HepG2 (cell line): Measurements from ENCODE around the gene TAS2R1. TPM values are rescaled to one million over a fixed set of nuclear protein-coding genes. Genes with fewer than 3 reads are reported as not detected.

ENCODE experiments used
- ATAC-seq: fragments of 200-7000 bp; cut with Tn5 transposase; 3 replicates; pipeline ENCODE4 v1.9.1; 2020; ENCODE audit warnings: mild to moderate bottlenecking, moderate library complexity
- BruUV-seq: library from RNA; stranded (reverse); fragments of 400-500 nt; replicated peaks from 2 replicates; lab custom pipeline; 2021; lab: Mats Ljungman, UMichigan
- CTCF ChIA-PET: fragments of 300-600 bp; formaldehyde crosslinking; extraction: SDS; loops from one replicate; lab custom pipeline; 2021; ENCODE audit warnings: low total read pairs, inconsistent platforms, low intra/inter-chr PET ratio; lab: Yijun Ruan, JAX
- POLR2A ChIA-PET: fragments of 350-600 bp; sonication (Branson Sonifier 250); formaldehyde crosslinking; loops from one replicate; lab custom pipeline; 2020; ENCODE audit warnings: antibody characterized with exemption, inconsistent platforms; lab: Yijun Ruan, JAX
- DNase-seq: peaks from one replicate; pipeline ENCODE4 v3.0.0-alpha.2; 2015; ENCODE audit warnings: low spot score
- FAIRE-seq: peaks from 3 replicates; lab custom pipeline; 2011; peaks lifted over from hg19 to GRCh38; lab: Jason Lieb, UNC
- H2AFZ ChIP-seq: one replicate; pipeline ENCODE4 v1.6.1; 2011; ENCODE audit warnings: low read length, inconsistent platforms
- H3K27ac ChIP-seq: fragments of 300-600 bp; 3 replicates; pipeline ENCODE4 v1.8.0; 2011; ENCODE audit warnings: mixed run types, mild to moderate bottlenecking, mixed read lengths, low read length, inconsistent platforms; ENCODE audit not compliant: insufficient read depth; ENCODE audit errors: extremely low read length
- H3K27me3 ChIP-seq, 2 experiments: fragments of 200-600 bp in 1 of 2; 2 replicates in 1 of 2; 3 replicates in 1 of 2; pipeline versions ENCODE4 v1.6.0 to v1.8.0; 2011; ENCODE audit warnings: low read length in 2 of 2, mild to moderate bottlenecking in 2 of 2, moderate library complexity in 2 of 2, inconsistent platforms in 1 of 2; ENCODE audit not compliant: insufficient read depth in 2 of 2, control insufficient read depth in 1 of 2
- H3K36me3 ChIP-seq, 2 experiments: fragments of 200-600 bp in 1 of 2; replicated peaks in 1 of 2; 2 replicates in 1 of 2; 3 replicates in 1 of 2; pipeline versions ENCODE4 v1.5.1 to v1.8.0; 2011; ENCODE audit warnings: low read length in 2 of 2, inconsistent platforms in 1 of 2; ENCODE audit not compliant: insufficient read depth in 2 of 2, control insufficient read depth in 1 of 2
- H3K4me1 ChIP-seq: 2 replicates; pipeline ENCODE4 v1.5.1; 2012; ENCODE audit warnings: low read length, inconsistent platforms; ENCODE audit not compliant: insufficient read depth
- H3K4me2 ChIP-seq: 2 replicates; pipeline ENCODE4 v1.6.0; 2011; ENCODE audit warnings: low read depth, low read length, inconsistent platforms
- H3K4me3 ChIP-seq, 3 experiments: fragments of 200-600 bp in 1 of 3; sonication (generic), shearing (Covaris generic) in 1 of 3; replicated peaks in 1 of 3; 2 replicates each; pipeline ENCODE4 v1.5.1; 2011 to 2016; ENCODE audit warnings: low read length in 3 of 3, inconsistent platforms in 2 of 3, low read depth in 2 of 3, mild to moderate bottlenecking in 2 of 3, control low read depth in 1 of 3, mixed read lengths in 1 of 3; ENCODE audit not compliant: insufficient read depth in 1 of 3
- H3K79me2 ChIP-seq: one replicate; pipeline ENCODE4 v1.6.1; 2011; ENCODE audit warnings: low read length, inconsistent platforms; ENCODE audit not compliant: insufficient read depth
- H3K9ac ChIP-seq: 2 replicates; pipeline ENCODE4 v1.6.0; 2011; ENCODE audit warnings: mild to moderate bottlenecking, low read depth, low read length, inconsistent platforms; ENCODE audit not compliant: insufficient read depth
- H3K9me3 ChIP-seq: 2 replicates; pipeline ENCODE4 v1.5.1; 2012; ENCODE audit warnings: mild to moderate bottlenecking, low read length
- H4K20me1 ChIP-seq: 2 replicates; pipeline ENCODE4 v1.6.0; 2011; ENCODE audit warnings: inconsistent platforms, mild to moderate bottlenecking, low read length, moderate library complexity; ENCODE audit not compliant: insufficient read depth
- GLI4 ChIP-seq: sonication (generic); formaldehyde crosslinking; IDR thresholded peaks from 2 replicates; pipeline ENCODE4 v1.5.1; 2020; ENCODE audit warnings: missing genetic modification reagents, mild to moderate bottlenecking, moderate library complexity, borderline replicate concordance
- KDM2A ChIP-seq: sonication (generic); formaldehyde crosslinking; IDR thresholded peaks from 2 replicates; pipeline ENCODE4 v1.4.0; 2020; ENCODE audit warnings: low read depth, missing genetic modification reagents, borderline replicate concordance
- PITX1 ChIP-seq: sonication (generic); formaldehyde crosslinking; IDR thresholded peaks from 2 replicates; pipeline ENCODE4 v1.5.1; 2020; ENCODE audit warnings: mild to moderate bottlenecking, missing genetic modification reagents
- REST ChIP-seq, 2 experiments: IDR thresholded peaks; 2 replicates each; pipeline ENCODE4 v1.6.1; 2011 to 2012; ENCODE audit warnings: low read length in 2 of 2, borderline replicate concordance in 1 of 2, low read depth in 1 of 2, mild to moderate bottlenecking in 1 of 2, moderate library complexity in 1 of 2
- TFE3 ChIP-seq: IDR thresholded peaks from 2 replicates; pipeline ENCODE4 v1.6.1; 2016
- ZBTB26 ChIP-seq: IDR thresholded peaks from 2 replicates; pipeline ENCODE4 v1.6.1; 2016; ENCODE audit warnings: missing compliant biosample characterization, missing genetic modification reagents, borderline replicate concordance
- ZNF354B ChIP-seq: sonication (generic); formaldehyde crosslinking; IDR thresholded peaks from 2 replicates; pipeline ENCODE4 v1.8.0; 2022; ENCODE audit warnings: mild to moderate bottlenecking, missing genetic modification reagents
- ZNF7 ChIP-seq: IDR thresholded peaks from 2 replicates; pipeline ENCODE4 v1.6.1; 2016; ENCODE audit warnings: missing biosample characterization, missing genetic modification reagents
- WGBS: methylation state at CpG from one replicate; pipeline ENCODE4 v1.1.6; 2017; ENCODE audit warnings: low lambda C conversion rate; 5-methylcytosine and 5-hydroxymethylcytosine counted together
- in situ Hi-C: cut with HindIII; loops from 2 replicates; pipeline ENCODE4 v1.10.0; 2017; ENCODE audit warnings: low pct_unique_long_range_greater_than_20kb; ENCODE audit not compliant: extremely low pct_ligation_motif_present
- intact Hi-C: fragments of 100-400 bp; cut with micrococcal nuclease; formaldehyde crosslinking; loops from one replicate; pipeline ENCODE4 v1.10.0; 2022; ENCODE audit not compliant: unreplicated experiment
- polyA plus RNA-seq, 8 experiments: library from polyadenylated mRNA; depleted of rRNA in 3 of 8; stranded (reverse) in 7 of 8; unstranded in 1 of 8; fragments of >200 nt; fragmentation: Illumina TruSeq in 4 of 8; extraction: Trizol in 4 of 8; gene quantifications; 2 replicates each; pipeline versions ENCODE4 v1.2.1 to v1.2.3, GENCODE V29; 2011 to 2016; ENCODE audit warnings: low read depth in 4 of 8, missing spikeins in 1 of 8, mixed read lengths in 1 of 8; ENCODE audit not compliant: insufficient read depth in 1 of 8
- total RNA-seq, 5 experiments: library from RNA; depleted of rRNA; stranded (reverse); fragments of >200 nt; fragmentation: Illumina TruSeq; extraction: Trizol; gene quantifications; 2 replicates each; pipeline ENCODE4 v1.2.3, GENCODE V29; 2016; ENCODE audit warnings: low read depth in 1 of 5
- TF ChIP-seq, protein P1 (sequence below): sonication (generic); formaldehyde crosslinking; IDR thresholded peaks from 2 replicates; pipeline ENCODE4 v1.4.0; 2020; ENCODE audit warnings: mild to moderate bottlenecking, missing genetic modification reagents

TAS2R1 gene
- total and polyA plus RNA-seq, 2 of the 13 experiments (the other 11 are each of a cell fraction or from before 2014, with no cell fraction given): not detected

- H3K27me3 ChIP-seq: no peaks in the 10 kb centered on the region; a peak in 1 of 5 replicates
- POLR2A ChIA-PET: no interaction called here
- no peak overlapping the region for H3K4me3 ChIP-seq
- H3K27ac ChIP-seq: no peak overlapping the region
- in situ Hi-C loops (no loop called here), intact Hi-C loops (no loop called here)
- H3K4me1 ChIP-seq: no peaks in the 10 kb centered on the region
- WGBS: 17% methylated on average over 6 of the region's 7 CpGs
- DNase-seq (no peak), FAIRE-seq (no peak), ATAC-seq (no peak)
- no TSS peak for BruUV-seq
- CTCF ChIA-PET: no interaction called here
- TF ChIP-seq TFE3 (CRISPR knock-in tag) (no peak), ZBTB26 (no peak), ZNF354B (CRISPR knock-in tag) (no peak), PITX1 (CRISPR knock-in tag) (no peak), GLI4 (no peak), KDM2A (no peak), ZNF7 (CRISPR knock-in tag) (no peak), REST (IDR thresholded peaks at IDR 0.05; ENCODE audit: borderline replicate concordance in 1 of 2, low read depth in 1 of 2, low read length in 2 of 2) (no peak)
- TF ChIP-seq, protein P1, sequence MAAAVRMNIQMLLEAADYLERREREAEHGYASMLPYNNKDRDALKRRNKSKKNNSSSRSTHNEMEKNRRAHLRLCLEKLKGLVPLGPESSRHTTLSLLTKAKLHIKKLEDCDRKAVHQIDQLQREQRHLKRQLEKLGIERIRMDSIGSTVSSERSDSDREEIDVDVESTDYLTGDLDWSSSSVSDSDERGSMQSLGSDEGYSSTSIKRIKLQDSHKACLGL (CRISPR knock-in tag): no peak
- no peak overlapping the region for H3K4me2 ChIP-seq
- no peak overlapping the region for H2AFZ ChIP-seq
- H3K9me3 ChIP-seq: no peaks in the 10 kb centered on the region
- H3K79me2 ChIP-seq: no peaks in the 10 kb centered on the region
- H3K9ac ChIP-seq: no peak overlapping the region
- H3K36me3 ChIP-seq: no peaks in the 10 kb centered on the region
- no peaks in the 10 kb centered on the region for H4K20me1 ChIP-seq
Observed at GRCh38 chr5:9601055-9601739, 29.0 kb downstream of the TAS2R1 start.
